ENCODE data around the gene VARS1.

DNA sequence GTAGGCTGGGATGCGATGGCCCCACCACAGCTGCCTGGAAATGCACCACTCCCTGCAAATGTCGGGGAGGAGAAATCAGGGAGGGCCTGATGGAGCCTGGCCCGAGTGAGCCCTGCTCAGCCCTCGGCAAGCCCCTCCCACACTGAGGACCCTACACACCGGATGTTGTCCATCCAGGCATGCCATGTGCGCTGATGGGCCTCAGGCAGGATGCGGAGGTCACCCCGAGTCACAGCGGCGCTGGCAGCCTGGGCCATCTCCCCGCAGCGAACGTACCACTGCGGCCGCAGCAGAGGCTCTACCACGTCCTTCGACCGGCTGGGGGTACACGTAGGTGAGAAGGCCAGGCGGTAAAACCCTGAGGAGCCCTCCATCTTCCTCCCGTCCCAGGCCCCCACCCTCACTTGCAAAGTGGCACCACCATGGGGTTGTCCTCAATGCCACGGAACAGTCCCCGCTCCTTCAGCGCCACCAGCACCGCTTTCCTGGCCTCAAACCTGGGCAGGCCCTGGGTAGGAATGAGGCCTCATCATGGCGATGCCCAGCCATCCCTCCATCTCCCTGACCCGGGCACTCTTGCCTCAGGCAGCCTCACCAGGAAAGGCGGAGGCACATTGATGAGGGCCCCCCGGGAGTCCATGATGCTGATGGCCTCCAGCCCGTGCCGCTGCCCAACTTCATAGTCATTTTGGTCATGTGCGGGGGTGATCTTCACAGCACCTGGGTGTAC, 13.3 kb downstream of the VARS1 start:
- TF ChIP-seq EZH2phosphoT487 (IDR thresholded peaks at IDR 0.05; ENCODE audit: insufficient read depth, low read depth) (no peak), EZH2 (IDR thresholded peaks at IDR 0.05; ENCODE audit: insufficient read depth, poor library complexity, severe bottlenecking) (no peak)
